Loucy (cell line): ENCODE measurements around the gene HDHD3.

Source experiments
- H2AFZ ChIP-seq: fragments of 200-600 bp; sonication (generic); 2 replicates; pipeline ENCODE4 v1.6.0; 2016; ENCODE audit warnings: antibody characterized with exemption, mild to moderate bottlenecking, low read length, moderate library complexity
- H3F3A ChIP-seq: fragments of 200-600 bp; 2 replicates; pipeline ENCODE4 v1.6.0; 2016; ENCODE audit warnings: antibody characterized with exemption, low read depth, mild to moderate bottlenecking
- H3K27me3 ChIP-seq: fragments of 200-600 bp; sonication (generic); 2 replicates; pipeline ENCODE4 v1.6.1; 2014; ENCODE audit warnings: low read length, mild to moderate bottlenecking; ENCODE audit not compliant: insufficient read depth, poor library complexity, severe bottlenecking
- H3K36me3 ChIP-seq: fragments of 200-600 bp; sonication (generic); 2 replicates; pipeline ENCODE4 v1.6.1; 2016; ENCODE audit warnings: low read length; ENCODE audit not compliant: insufficient read depth
- H3K4me1 ChIP-seq: fragments of 200-600 bp; sonication (generic); 2 replicates; pipeline ENCODE4 v1.5.1; 2014; ENCODE audit warnings: low read length, mild to moderate bottlenecking; ENCODE audit not compliant: insufficient read depth, poor library complexity, severe bottlenecking
- H3K4me2 ChIP-seq: fragments of 200-600 bp; sonication (generic); 2 replicates; pipeline ENCODE4 v1.6.0; 2014; ENCODE audit warnings: antibody characterized with exemption, low read length, low read depth, mild to moderate bottlenecking; ENCODE audit not compliant: poor library complexity, severe bottlenecking
- H3K4me3 ChIP-seq: fragments of 200-600 bp; sonication (generic); 2 replicates; pipeline ENCODE4 v1.5.1; 2014; ENCODE audit warnings: low read length, mild to moderate bottlenecking, mixed read lengths; ENCODE audit not compliant: poor library complexity, severe bottlenecking
- H3K79me2 ChIP-seq: fragments of 200-600 bp; sonication (generic); 2 replicates; pipeline ENCODE4 v1.6.1; 2014; ENCODE audit warnings: low read length; ENCODE audit not compliant: insufficient read depth
- H3K9ac ChIP-seq: fragments of 200-600 bp; sonication (generic); 2 replicates; pipeline ENCODE4 v1.6.0; 2014; ENCODE audit warnings: mild to moderate bottlenecking, low read depth, low read length, moderate library complexity; ENCODE audit not compliant: poor library complexity, severe bottlenecking
- H3K9me2 ChIP-seq: fragments of 200-600 bp; sonication (generic); replicated peaks from 2 replicates; pipeline ENCODE4 v1.6.1; 2016; ENCODE audit warnings: low read depth, low read length, mixed read lengths
- H3K9me3 ChIP-seq: fragments of 200-600 bp; sonication (generic); 2 replicates; pipeline ENCODE4 v1.6.1; 2014; ENCODE audit warnings: mild to moderate bottlenecking, antibody characterized with exemption, low read length, low read depth; ENCODE audit not compliant: insufficient read depth
- H4K20me1 ChIP-seq: fragments of 200-600 bp; sonication (generic); 2 replicates; pipeline ENCODE4 v1.6.0; 2014; ENCODE audit warnings: antibody characterized with exemption, low read length, mild to moderate bottlenecking; ENCODE audit not compliant: insufficient read depth, poor library complexity, severe bottlenecking
- CTCF ChIP-seq: fragments of 200-600 bp; sonication (generic); conservative IDR thresholded peaks from 2 replicates; pipeline ENCODE4 v1.5.1; 2014; ENCODE audit warnings: mild to moderate bottlenecking, antibody characterized with exemption, low read length
- EZH2phosphoT487 ChIP-seq: fragments of 200-600 bp; IDR thresholded peaks from 2 replicates; pipeline ENCODE4 v1.6.1; 2018; ENCODE audit warnings: antibody characterized with exemption, mild to moderate bottlenecking, moderate library complexity, borderline replicate concordance

HDHD3 gene

GRCh38 chr9:113345671-113346070, 31.1 kb downstream of the HDHD3 start:
- TF ChIP-seq CTCF (no peak), EZH2phosphoT487 (no peak)
- no peaks in the 10 kb centered on the region for H3K36me3 ChIP-seq
- H3K4me3 ChIP-seq = no peak overlapping the region
- no peak overlapping the region for H3K9ac ChIP-seq
- H4K20me1 ChIP-seq = no peaks in the 10 kb centered on the region
- H3K9me2 ChIP-seq = no peaks in the 10 kb centered on the region
- H3F3A ChIP-seq = peaks cover 2% of the 10 kb centered on the region; the same call in 1 of the 2 replicates
- H3K4me1 ChIP-seq = peaks cover 36% of the 10 kb centered on the region
- H3K79me2 ChIP-seq = no peaks in the 10 kb centered on the region
- no peaks in the 10 kb centered on the region for H3K9me3 ChIP-seq
- H3K4me2 ChIP-seq = no peak overlapping the region
- no peak overlapping the region for H2AFZ ChIP-seq
- no peaks in the 10 kb centered on the region for H3K27me3 ChIP-seq

- TF ChIP-seq CTCF (no peak), EZH2phosphoT487 (no peak)
- no peaks in the 10 kb centered on the region for H3K9me2 ChIP-seq
- H3K4me1 ChIP-seq = peaks cover 35% of the 10 kb centered on the region
- no peak overlapping the region for H3K4me3 ChIP-seq
- no peak overlapping the region for H3K4me2 ChIP-seq
- H3K27me3 ChIP-seq = no peaks in the 10 kb centered on the region
- H2AFZ ChIP-seq = no peak overlapping the region; the same call in 1 of the 2 replicates
- H3K9me3 ChIP-seq = no peaks in the 10 kb centered on the region
- no peak overlapping the region for H3K9ac ChIP-seq
- H3K79me2 ChIP-seq = no peaks in the 10 kb centered on the region
- H3K36me3 ChIP-seq = no peaks in the 10 kb centered on the region
- no peaks in the 10 kb centered on the region for H4K20me1 ChIP-seq
- H3F3A ChIP-seq = peaks cover 2% of the 10 kb centered on the region; the same call in 1 of the 2 replicates
Measured at GRCh38 chr9:113345190-113345589, 31.6 kb downstream of the HDHD3 start.

GRCh38 chr9:113343732-113344231, 33.0 kb downstream of the HDHD3 start:
- Histone ChIP-seq H3K4me1 (peaks cover 40% of the 10 kb centered on the region), H3K4me3 (peak overlapping the region; percentile 41), H3F3A (0 out of 2 replicates have a peak, but pooled peaks cover under 1% of the 10 kb centered on the region), H3K27me3 (no peaks in the 10 kb centered on the region), H3K9ac (peak overlapping the region; percentile 72), H3K9me3 (no peaks in the 10 kb centered on the region), H2AFZ (peak overlapping the region; percentile 56), H3K4me2 (peak overlapping the region; percentile 69), H3K79me2 (no peaks in the 10 kb centered on the region), H3K36me3 (no peaks in the 10 kb centered on the region), H4K20me1 (no peaks in the 10 kb centered on the region), H3K9me2 (no peaks in the 10 kb centered on the region)
- TF ChIP-seq CTCF = no peak
- no peak for TF ChIP-seq EZH2phosphoT487
